B cell (primary cell): Measurements from ENCODE around the gene RNF130. TPM values are rescaled to one million over a fixed set of nuclear protein-coding genes. Genes with fewer than 3 reads are reported as not detected.

Experiments
- ATAC-seq: fragments of 200-7000 bp; cut with Tn5 transposase; one replicate; pipeline ENCODE4 v1.10.0; 2021; ENCODE audit warnings: low read depth, mild to moderate bottlenecking, moderate number of reproducible peaks, moderate library complexity
- CTCF ChIA-PET: fragments of 350-600 bp; sonication (Branson Sonifier 250); formaldehyde crosslinking; loops from one replicate; lab custom pipeline; 2021; ENCODE audit warnings: antibody characterized with exemption, inconsistent platforms; lab: Charles Lee
- POLR2A ChIA-PET: fragments of 350-600 bp; sonication (Branson Sonifier 250); formaldehyde crosslinking; loops from one replicate; lab custom pipeline; 2021; ENCODE audit warnings: antibody characterized with exemption; lab: Charles Lee
- DNase-seq: peaks from one replicate; pipeline ENCODE4 v3.0.0; 2013
- H2AFZ ChIP-seq: 2 replicates; pipeline ENCODE4 v1.6.1; 2012; ENCODE audit warnings: mild to moderate bottlenecking, low read depth, low read length; ENCODE audit not compliant: insufficient read depth, poor library complexity, severe bottlenecking
- H3K27ac ChIP-seq, 2 donors: 1 replicate in 1 of 2; 2 replicates in 1 of 2; pipeline ENCODE4 v1.5.1; 2012 to 2013; ENCODE audit warnings: low read length in 2 of 2, mild to moderate bottlenecking in 2 of 2, moderate library complexity in 1 of 2
- H3K27me3 ChIP-seq, 4 experiments: fragments of 200-600 bp in 1 of 4; sonication (generic) in 1 of 4; replicated peaks in 1 of 4; 1 replicate in 2 of 4; 2 replicates in 2 of 4; pipeline versions ENCODE4 v1.6.1 to v1.7.0; 2013 to 2016; ENCODE audit warnings: low read length in 3 of 4, mild to moderate bottlenecking in 2 of 4, mixed read lengths in 1 of 4, moderate library complexity in 1 of 4; ENCODE audit not compliant: insufficient read depth in 4 of 4, control insufficient read depth in 3 of 4; ENCODE audit errors: control extremely low read depth in 1 of 4
- H3K36me3 ChIP-seq, 2 experiments: replicated peaks in 1 of 2; 1 replicate in 1 of 2; 2 replicates in 1 of 2; pipeline versions ENCODE4 v1.6.1 to v1.7.1; 2013; ENCODE audit warnings: low read length in 1 of 2; ENCODE audit not compliant: insufficient read depth in 2 of 2, control insufficient read depth in 1 of 2; ENCODE audit errors: control extremely low read depth in 1 of 2, extremely low read depth in 1 of 2
- H3K4me1 ChIP-seq, 2 donors: fragments of 200-600 bp in 1 of 2; sonication (generic) in 1 of 2; 1 replicate in 1 of 2; 2 replicates in 1 of 2; pipeline versions ENCODE4 v1.5.1 to v1.6.1; 2013 to 2017; ENCODE audit warnings: low read length in 2 of 2; ENCODE audit not compliant: control insufficient read depth in 2 of 2, insufficient read depth in 2 of 2
- H3K4me2 ChIP-seq: replicated peaks from 2 replicates; pipeline ENCODE3; 2012; ENCODE audit warnings: mild to moderate bottlenecking, low read depth, low read length; ENCODE audit not compliant: poor library complexity, severe bottlenecking
- H3K4me3 ChIP-seq, 5 experiments: fragments of 200-600 bp in 1 of 5; sonication (generic) in 1 of 5; 1 replicate in 3 of 5; 2 replicates in 2 of 5; pipeline versions ENCODE4 v1.5.1 to v1.7.0; 2011 to 2016; ENCODE audit warnings: low read length in 4 of 5, mild to moderate bottlenecking in 4 of 5, low read depth in 2 of 5, control low read depth in 1 of 5, moderate library complexity in 1 of 5; ENCODE audit not compliant: insufficient read depth in 1 of 5; ENCODE audit errors: control extremely low read depth in 1 of 5, extremely low read depth in 1 of 5
- H3K79me2 ChIP-seq: fragments of 200-600 bp; sonication (generic); one replicate; pipeline ENCODE4 v1.6.0; 2016; ENCODE audit warnings: low read length; ENCODE audit not compliant: control insufficient read depth, insufficient read depth
- H3K9ac ChIP-seq: fragments of 200-600 bp; sonication (generic); 2 replicates; pipeline ENCODE4 v1.6.1; 2017; ENCODE audit warnings: mild to moderate bottlenecking, low read length, moderate library complexity
- H3K9me3 ChIP-seq, 3 donors: one replicate each; pipeline versions ENCODE4 v1.6.1 to v1.7.1; 2013; ENCODE audit warnings: low read length in 2 of 3; ENCODE audit not compliant: control insufficient read depth in 2 of 3, insufficient read depth in 1 of 3; ENCODE audit errors: control extremely low read depth in 1 of 3
- H4K20me1 ChIP-seq: 2 replicates; pipeline ENCODE4 v1.6.0; 2012; ENCODE audit warnings: mild to moderate bottlenecking, low read length; ENCODE audit not compliant: insufficient read depth, control insufficient read depth, poor library complexity, severe bottlenecking
- H3K27ac Mint-ChIP-seq: one replicate; pipeline ENCODE4 v1.8.0; 2021; ENCODE audit warnings: mixed read lengths
- H3K27me3 Mint-ChIP-seq: one replicate; pipeline ENCODE4 v1.8.0; 2021; ENCODE audit warnings: mixed read lengths
- H3K4me1 Mint-ChIP-seq: one replicate; pipeline ENCODE4 v1.8.0; 2021; ENCODE audit warnings: mixed read lengths
- H3K4me3 Mint-ChIP-seq: one replicate; pipeline ENCODE4 v1.8.0; 2021; ENCODE audit warnings: mixed read lengths
- H3K9me3 Mint-ChIP-seq: one replicate; pipeline ENCODE4 v1.8.0; 2022; ENCODE audit warnings: mixed read lengths; ENCODE audit not compliant: insufficient read depth
- CTCF ChIP-seq: fragments of 200-600 bp; IDR thresholded peaks from one replicate; pipeline ENCODE4 v1.8.0; 2022; ENCODE audit warnings: antibody characterized with exemption, mild to moderate bottlenecking
- EZH2 ChIP-seq: IDR thresholded peaks from 2 replicates; pipeline ENCODE4 v1.6.1; 2012; ENCODE audit warnings: borderline replicate concordance, low read depth, mild to moderate bottlenecking, moderate library complexity, low read length; ENCODE audit not compliant: insufficient read depth, poor library complexity, severe bottlenecking
- WGBS: methylation state at CpG from one replicate; pipeline ENCODE4 v1.1.5; 2013; ENCODE audit warnings: missing lambda C conversion rate; ENCODE audit not compliant: insufficient coverage; 5-methylcytosine and 5-hydroxymethylcytosine counted together
- intact Hi-C: fragments of 100-400 bp; cut with micrococcal nuclease; formaldehyde crosslinking; loops from one replicate; pipeline ENCODE4 v1.10.0; 2022
- polyA plus RNA-seq: library from polyadenylated mRNA; depleted of rRNA; stranded (reverse); fragments of >200 nt; gene quantifications from 2 replicates; pipeline ENCODE4 v1.2.3, GENCODE V29; 2012
- total RNA-seq, 2 donors: library from RNA; stranded (reverse); fragments of 120-200 nt in 1 of 2; gene quantifications; 1 replicate in 1 of 2; 2 replicates in 1 of 2; pipeline versions ENCODE4 v1.2.3 to v1.2.4, GENCODE V29; 2013 to 2022

RNF130 gene
- total and polyA plus RNA-seq, 2 donors (not counting 1 experiment from before 2014, with no cell fraction given), result 18.1 to 25.8 TPM

DNA sequence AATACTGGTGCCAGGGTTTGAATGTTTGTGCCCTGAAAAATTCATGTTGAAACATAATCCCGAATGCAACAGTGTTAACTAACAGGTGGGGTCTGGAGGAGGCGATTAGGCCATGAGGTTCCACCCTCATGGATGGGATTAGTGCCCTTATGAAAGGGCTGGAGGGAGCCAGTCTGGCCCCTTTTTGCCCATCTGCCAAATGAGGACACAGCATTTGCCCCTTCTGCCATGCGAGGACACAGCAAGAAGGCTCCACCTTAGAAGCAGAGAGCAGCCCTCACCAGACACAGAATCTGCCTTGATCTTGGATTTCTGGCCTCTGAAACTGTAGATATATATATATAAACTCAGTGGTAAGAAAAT lies 32.6 kb upstream of the RNF130 start:
- ChIA-PET POLR2A (no interaction called here), CTCF (no interaction called here)
- ATAC-seq (no peak), DNase-seq (no peak)
- Histone ChIP-seq H3K79me2 (no peaks in the 10 kb centered on the region), H3K4me2 (no peak overlapping the region), H3K9ac (no peak overlapping the region), H3K27ac (no peak overlapping the region), H2AFZ (no peak overlapping the region), H3K4me1 (no peaks in the 10 kb centered on the region), H3K9me3 (peaks cover 0 to 16% (median 13%) of the 10 kb centered on the region in 3 donors), H4K20me1 (no peaks in the 10 kb centered on the region), H3K36me3 (no peaks in the 10 kb centered on the region), H3K27me3 (no peaks in the 10 kb centered on the region), H3K4me3 (no peak overlapping the region)
- 96% methylated on average over 2 of the region's 3 CpGs for WGBS
- Mint-ChIP-seq H3K4me3 (no peak overlapping the region), H3K9me3 (peaks cover 10% of the 10 kb centered on the region), H3K4me1 (no peaks in the 10 kb centered on the region), H3K27ac (no peak overlapping the region), H3K27me3 (peaks cover 8% of the 10 kb centered on the region)
- intact Hi-C loops, result no loop called here
- TF ChIP-seq CTCF (no peak), EZH2 (no peak)

- no peak overlapping the region for H3K4me3 ChIP-seq
- H4K20me1 ChIP-seq, result no peaks in the 10 kb centered on the region
- no peaks in the 10 kb centered on the region for H3K79me2 ChIP-seq
- ChIA-PET POLR2A (no interaction called here), CTCF (no interaction called here)
- TF ChIP-seq CTCF, result no peak
- no peak for TF ChIP-seq EZH2
- H3K27ac ChIP-seq, result no peak overlapping the region
- Mint-ChIP-seq H3K4me3 (no peak overlapping the region), H3K4me1 (no peaks in the 10 kb centered on the region), H3K27me3 (peaks cover 8% of the 10 kb centered on the region), H3K9me3 (peaks cover 10% of the 10 kb centered on the region), H3K27ac (no peak overlapping the region)
- H3K4me1 ChIP-seq, result no peaks in the 10 kb centered on the region
- ATAC-seq, result no peak
- DNase-seq, result no peak
- no peaks in the 10 kb centered on the region for H3K27me3 ChIP-seq
- no CpG with 5 or more reads among the region's 6 CpGs for WGBS
- H3K9me3 ChIP-seq, result peaks cover 0 to 16% (median 13%) of the 10 kb centered on the region in 3 donors
- H3K36me3 ChIP-seq, result no peaks in the 10 kb centered on the region
- H3K9ac ChIP-seq, result no peak overlapping the region
- no peak overlapping the region for H3K4me2 ChIP-seq
- intact Hi-C loops, result no loop called here
- H2AFZ ChIP-seq, result no peak overlapping the region
These were observed 32.1 kb upstream of the RNF130 start for GRCh38 chr5:180103487-180104167.
